ENCODE data around the gene RRM2. TPM values are rescaled to one million over a fixed set of nuclear protein-coding genes. Genes with fewer than 3 reads are reported as not detected.

Gene RRM2
- total and polyA plus RNA-seq, 4 donors, result 16.6 to 42.4 (median 29.6) TPM

- no peak for DNase-seq (ENCODE audit: low read depth in 4 of 6, low spot score in 6 of 6)
- Histone ChIP-seq H3K27me3 (ENCODE audit: control insufficient read depth, insufficient read depth, low read length) (no peaks in the 10 kb centered on the region), H3K27ac (ENCODE audit: low read depth, low read length) (no peak overlapping the region), H3K36me3 (ENCODE audit: control insufficient read depth, insufficient read depth, low read length) (peaks cover 4% of the 10 kb centered on the region), H3K4me1 (ENCODE audit: control insufficient read depth, insufficient read depth, low read length) (peaks cover 5% of the 10 kb centered on the region), H3K4me3 (ENCODE audit: low read depth, low read length) (no peak overlapping the region), H3K9me3 (ENCODE audit: control insufficient read depth, insufficient read depth, low read length) (no peaks in the 10 kb centered on the region)
- WGBS (ENCODE audit: insufficient coverage), result 92% methylated on average over 9 of the region's 10 CpGs
These were observed 14.7 kb downstream of the RRM2 start for GRCh38 chr2:10137053-10137843.

DNA sequence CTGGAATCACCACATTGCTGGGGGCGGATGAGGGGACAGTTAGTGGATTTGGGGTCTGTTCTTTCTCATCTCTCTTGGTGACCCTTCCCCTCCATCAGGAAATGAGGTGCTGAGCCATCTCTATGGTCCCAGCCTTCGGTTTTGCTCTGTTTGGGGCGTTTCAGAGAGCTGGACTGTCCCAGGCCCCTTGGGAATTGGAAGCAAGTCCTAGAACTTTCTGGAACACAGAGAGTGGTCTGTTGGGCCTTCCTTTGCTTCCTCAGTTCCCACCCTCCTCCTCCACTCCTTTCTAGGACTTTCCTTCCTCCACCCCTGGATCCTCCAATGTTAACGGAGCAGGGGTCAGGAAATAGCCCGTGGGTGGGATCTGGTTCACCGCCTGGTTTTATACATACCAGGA lies 17.0 kb downstream of the RRM2 start:
- Histone ChIP-seq H3K4me1 (ENCODE audit: control insufficient read depth, insufficient read depth, low read length) (peaks cover 17% of the 10 kb centered on the region), H3K36me3 (ENCODE audit: control insufficient read depth, insufficient read depth, low read length) (peaks cover 3% of the 10 kb centered on the region), H3K9me3 (ENCODE audit: control insufficient read depth, insufficient read depth, low read length) (no peaks in the 10 kb centered on the region), H3K27ac (ENCODE audit: low read depth, low read length) (no peak overlapping the region), H3K4me3 (ENCODE audit: low read depth, low read length) (no peak overlapping the region), H3K27me3 (ENCODE audit: control insufficient read depth, insufficient read depth, low read length) (no peaks in the 10 kb centered on the region)
- 85% methylated on average over 3 of the region's 6 CpGs for WGBS (ENCODE audit: insufficient coverage)
- no peak for DNase-seq (ENCODE audit: low read depth in 4 of 6, low spot score in 6 of 6)

DNA sequence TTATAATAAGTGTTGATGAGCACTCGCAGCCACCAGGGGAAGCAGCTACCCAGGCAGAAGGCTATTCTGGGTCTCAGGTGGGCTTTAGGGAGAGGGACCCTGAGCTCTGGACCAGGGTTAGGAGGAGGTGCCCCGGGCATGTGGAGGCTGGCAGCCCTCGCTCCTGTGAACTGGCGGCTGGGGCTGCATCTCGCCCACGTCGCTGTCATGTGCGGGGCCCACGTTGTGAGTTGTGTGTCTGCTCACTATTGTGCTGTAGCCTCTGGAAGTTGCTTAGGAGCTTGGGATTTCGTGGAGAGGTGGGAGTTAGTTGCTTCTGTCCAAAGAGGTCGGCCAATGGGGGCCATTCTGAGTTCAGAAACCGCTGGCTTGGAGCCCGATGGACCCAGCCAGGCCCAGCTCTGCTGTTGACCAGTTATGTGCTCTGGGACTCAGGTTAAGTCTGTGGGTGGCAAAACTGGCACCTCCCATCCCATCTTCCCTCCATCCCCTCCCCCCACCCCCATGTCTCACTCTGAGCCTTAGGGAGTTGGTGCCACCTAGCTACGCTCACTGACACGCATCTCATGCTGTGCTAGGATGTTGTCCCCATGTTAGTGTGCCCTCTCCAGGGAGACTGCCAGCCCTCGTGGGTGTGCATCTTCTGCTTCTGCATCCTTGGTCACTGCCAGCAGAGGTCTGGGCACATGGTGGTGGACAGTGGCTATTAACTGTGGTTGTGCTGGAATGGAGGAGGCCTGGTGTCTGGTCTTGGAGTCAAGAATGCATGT lies 18.5 kb downstream of the RRM2 start:
- Histone ChIP-seq H3K9me3 (ENCODE audit: control insufficient read depth, insufficient read depth, low read length) (no peaks in the 10 kb centered on the region), H3K27ac (ENCODE audit: low read depth, low read length) (no peak overlapping the region), H3K36me3 (ENCODE audit: control insufficient read depth, insufficient read depth, low read length) (peaks cover 8% of the 10 kb centered on the region), H3K4me3 (ENCODE audit: low read depth, low read length) (no peak overlapping the region), H3K27me3 (ENCODE audit: control insufficient read depth, insufficient read depth, low read length) (no peaks in the 10 kb centered on the region), H3K4me1 (ENCODE audit: control insufficient read depth, insufficient read depth, low read length) (peaks cover 24% of the 10 kb centered on the region)
- no peak for DNase-seq (ENCODE audit: low read depth in 4 of 6, low spot score in 6 of 6)
- whole genome bisulfite sequencing (ENCODE audit: insufficient coverage), result 83% methylated on average over 14 of the region's 16 CpGs

GRCh38 chr2:10141736-10142639 lies 19.4 kb downstream of the RRM2 start:
- Histone ChIP-seq H3K4me1 (ENCODE audit: control insufficient read depth, insufficient read depth, low read length) (peaks cover 24% of the 10 kb centered on the region), H3K9me3 (ENCODE audit: control insufficient read depth, insufficient read depth, low read length) (no peaks in the 10 kb centered on the region), H3K4me3 (ENCODE audit: low read depth, low read length) (no peak overlapping the region), H3K27me3 (ENCODE audit: control insufficient read depth, insufficient read depth, low read length) (no peaks in the 10 kb centered on the region), H3K27ac (ENCODE audit: low read depth, low read length) (no peak overlapping the region), H3K36me3 (ENCODE audit: control insufficient read depth, insufficient read depth, low read length) (peaks cover 12% of the 10 kb centered on the region)
- DNase-seq (ENCODE audit: low read depth in 4 of 6, low spot score in 6 of 6), result peak in 1 of 6 donors; percentile 69
- 78% methylated on average over 32 of the region's 32 CpGs for WGBS (ENCODE audit: insufficient coverage)

GRCh38 chr2:10142640-10142965 lies 20.1 kb downstream of the RRM2 start:
- peaks cover 24% of the 10 kb centered on the region for H3K4me1 ChIP-seq (ENCODE audit: control insufficient read depth, insufficient read depth, low read length)
- no peaks in the 10 kb centered on the region for H3K9me3 ChIP-seq (ENCODE audit: control insufficient read depth, insufficient read depth, low read length)
- DNase-seq (ENCODE audit: low read depth in 4 of 6, low spot score in 6 of 6), result no peak
- 82% methylated on average over 6 of the region's 11 CpGs for WGBS (ENCODE audit: insufficient coverage)
- H3K4me3 ChIP-seq (ENCODE audit: low read depth, low read length), result no peak overlapping the region
- H3K36me3 ChIP-seq (ENCODE audit: control insufficient read depth, insufficient read depth, low read length), result peaks cover 12% of the 10 kb centered on the region
- no peak overlapping the region for H3K27ac ChIP-seq (ENCODE audit: low read depth, low read length)
- no peaks in the 10 kb centered on the region for H3K27me3 ChIP-seq (ENCODE audit: control insufficient read depth, insufficient read depth, low read length)

- Histone ChIP-seq H3K27ac (ENCODE audit: low read depth, low read length) (no peak overlapping the region), H3K4me1 (ENCODE audit: control insufficient read depth, insufficient read depth, low read length) (peaks cover 24% of the 10 kb centered on the region), H3K27me3 (ENCODE audit: control insufficient read depth, insufficient read depth, low read length) (no peaks in the 10 kb centered on the region), H3K36me3 (ENCODE audit: control insufficient read depth, insufficient read depth, low read length) (peaks cover 12% of the 10 kb centered on the region), H3K4me3 (ENCODE audit: low read depth, low read length) (no peak overlapping the region), H3K9me3 (ENCODE audit: control insufficient read depth, insufficient read depth, low read length) (no peaks in the 10 kb centered on the region)
- DNase-seq (ENCODE audit: low read depth in 4 of 6, low spot score in 6 of 6), result no peak
- WGBS (ENCODE audit: insufficient coverage), result 80% methylated on average over 13 of the region's 16 CpGs
These were observed 22.4 kb downstream of the RRM2 start for GRCh38 chr2:10144771-10145518.

DNA sequence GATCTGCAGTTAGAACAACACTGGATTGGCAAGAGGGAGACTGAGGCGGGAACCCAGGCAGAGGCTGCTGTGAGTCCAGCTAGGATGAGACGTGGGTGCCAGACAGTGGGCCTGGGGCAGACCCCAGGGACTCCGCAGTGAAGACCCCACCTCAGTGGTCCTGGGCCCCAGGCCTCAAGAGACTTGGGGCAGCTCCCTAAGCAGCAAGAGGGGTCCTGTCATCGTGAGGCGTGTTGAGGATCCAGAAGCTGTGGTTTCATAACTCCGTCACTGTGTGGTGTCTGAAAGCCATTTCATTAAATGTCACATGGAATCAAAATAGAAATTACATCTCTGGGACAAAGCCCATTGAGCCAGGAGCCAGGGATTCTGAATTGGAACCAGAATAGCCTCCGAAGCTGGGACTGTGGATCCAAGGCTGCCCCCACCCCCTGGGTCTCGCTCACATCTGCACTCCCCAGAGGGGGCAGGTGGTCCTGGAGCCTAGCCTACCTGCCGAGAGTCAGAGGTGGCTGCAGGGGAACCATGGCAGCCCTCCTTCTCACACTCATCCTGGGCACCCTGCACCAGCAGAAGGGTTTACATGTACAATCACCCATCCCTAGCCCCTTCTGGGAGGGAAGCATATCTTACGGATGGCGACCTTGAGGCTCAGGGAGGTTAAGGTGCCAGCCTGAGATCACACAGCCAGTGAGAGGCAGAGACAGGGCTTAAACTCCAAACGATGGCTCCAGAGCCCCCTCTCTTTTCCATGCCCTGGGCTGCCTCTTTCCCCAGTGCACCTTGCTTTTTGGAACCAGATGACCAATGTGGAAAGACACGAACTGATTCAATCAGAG lies 23.2 kb downstream of the RRM2 start:
- H3K4me1 ChIP-seq (ENCODE audit: control insufficient read depth, insufficient read depth, low read length), result peaks cover 24% of the 10 kb centered on the region
- no peaks in the 10 kb centered on the region for H3K9me3 ChIP-seq (ENCODE audit: control insufficient read depth, insufficient read depth, low read length)
- no peak overlapping the region for H3K27ac ChIP-seq (ENCODE audit: low read depth, low read length)
- no peak overlapping the region for H3K4me3 ChIP-seq (ENCODE audit: low read depth, low read length)
- no peaks in the 10 kb centered on the region for H3K27me3 ChIP-seq (ENCODE audit: control insufficient read depth, insufficient read depth, low read length)
- H3K36me3 ChIP-seq (ENCODE audit: control insufficient read depth, insufficient read depth, low read length), result peaks cover 12% of the 10 kb centered on the region
- peak in 1 of 6 donors; percentile 40 for DNase-seq (ENCODE audit: low read depth in 4 of 6, low spot score in 6 of 6)
- WGBS (ENCODE audit: insufficient coverage), result 87% methylated on average over 9 of the region's 13 CpGs

DNA sequence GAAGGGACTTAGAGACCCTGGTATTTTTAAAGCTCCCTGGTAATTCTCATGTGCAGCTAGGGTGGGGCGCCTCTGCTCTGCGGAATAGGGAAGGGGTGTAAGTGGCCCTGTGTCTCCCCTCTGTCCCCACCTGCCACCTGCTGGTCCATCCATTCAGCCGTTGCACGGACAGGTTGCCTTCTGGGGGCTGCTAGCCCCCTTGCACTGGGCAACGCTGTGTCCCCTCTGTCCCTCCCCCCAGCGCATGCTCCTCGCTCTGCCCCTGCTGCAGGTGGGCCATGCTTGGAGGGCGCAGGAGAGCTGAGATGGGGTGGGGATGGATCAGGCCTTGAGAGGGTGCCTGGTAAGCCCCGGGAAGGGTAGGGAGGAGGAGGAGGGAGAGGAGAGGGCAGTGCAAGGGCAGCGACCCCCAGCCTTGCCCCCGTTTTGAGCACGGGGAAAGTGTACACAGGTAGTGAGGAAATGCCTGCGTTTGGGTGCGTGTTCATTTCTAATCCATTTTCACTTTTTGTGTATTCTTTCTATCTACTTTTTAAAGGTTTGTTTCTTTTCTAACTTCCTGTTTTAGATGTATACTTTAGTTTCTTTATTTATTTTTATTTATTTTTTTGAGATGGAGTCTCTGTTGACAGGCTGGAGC lies 23.9 kb downstream of the RRM2 start:
- no peak for DNase-seq (ENCODE audit: low read depth in 4 of 6, low spot score in 6 of 6)
- Histone ChIP-seq H3K36me3 (ENCODE audit: control insufficient read depth, insufficient read depth, low read length) (peaks cover 12% of the 10 kb centered on the region), H3K4me3 (ENCODE audit: low read depth, low read length) (no peak overlapping the region), H3K4me1 (ENCODE audit: control insufficient read depth, insufficient read depth, low read length) (peaks cover 24% of the 10 kb centered on the region), H3K27ac (ENCODE audit: low read depth, low read length) (no peak overlapping the region), H3K27me3 (ENCODE audit: control insufficient read depth, insufficient read depth, low read length) (no peaks in the 10 kb centered on the region), H3K9me3 (ENCODE audit: control insufficient read depth, insufficient read depth, low read length) (no peaks in the 10 kb centered on the region)
- 95% methylated on average over 7 of the region's 14 CpGs for WGBS (ENCODE audit: insufficient coverage)

Measured in spinal cord (tissue), 10 donors.